Fibroblast of pulmonary artery (primary cell): ENCODE data around the gene TFEB.
A peak's percentile ranks its signal among the peaks of the same experiment; 100 is the strongest.

Experiments used
- DNase-seq: peaks from one replicate; pipeline ENCODE4 v3.0.0-alpha.2; 2010; ENCODE audit warnings: low read depth
- H3K4me3 ChIP-seq: replicated peaks from 2 replicates; pipeline ENCODE4 v1.5.1; 2011; ENCODE audit warnings: low read depth, mild to moderate bottlenecking, control low read depth, low read length, moderate library complexity
- TF ChIP-seq, protein P1 (sequence below): IDR thresholded peaks from 2 replicates; pipeline ENCODE4 v1.5.1; 2011; ENCODE audit warnings: mild to moderate bottlenecking, control low read depth, low read length, inconsistent platforms; ENCODE audit errors: missing control alignments

TFEB gene

DNA sequence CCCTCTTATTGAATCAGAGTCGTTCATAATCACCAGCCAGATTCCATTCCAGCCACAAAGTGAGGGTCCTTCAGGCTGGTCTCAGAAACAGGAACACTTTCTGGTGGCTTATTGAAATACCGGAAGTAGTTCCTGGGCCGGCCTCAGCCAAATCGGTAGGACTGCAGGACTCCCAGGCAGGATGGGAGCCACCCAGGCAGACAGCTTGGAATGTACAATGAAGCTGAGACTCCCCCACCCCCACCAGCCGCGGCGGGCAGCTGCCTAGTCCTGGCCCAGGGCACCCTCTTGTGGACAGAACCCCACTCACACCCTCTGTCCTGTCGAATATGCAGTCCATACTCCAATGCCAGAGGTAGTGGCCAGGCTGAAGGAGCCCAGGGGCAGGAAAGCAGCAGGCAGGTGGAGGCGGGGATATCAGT lies 53.3 kb downstream of the TFEB start:
- H3K4me3 ChIP-seq, result no peak overlapping the region
- TF ChIP-seq, protein P1, sequence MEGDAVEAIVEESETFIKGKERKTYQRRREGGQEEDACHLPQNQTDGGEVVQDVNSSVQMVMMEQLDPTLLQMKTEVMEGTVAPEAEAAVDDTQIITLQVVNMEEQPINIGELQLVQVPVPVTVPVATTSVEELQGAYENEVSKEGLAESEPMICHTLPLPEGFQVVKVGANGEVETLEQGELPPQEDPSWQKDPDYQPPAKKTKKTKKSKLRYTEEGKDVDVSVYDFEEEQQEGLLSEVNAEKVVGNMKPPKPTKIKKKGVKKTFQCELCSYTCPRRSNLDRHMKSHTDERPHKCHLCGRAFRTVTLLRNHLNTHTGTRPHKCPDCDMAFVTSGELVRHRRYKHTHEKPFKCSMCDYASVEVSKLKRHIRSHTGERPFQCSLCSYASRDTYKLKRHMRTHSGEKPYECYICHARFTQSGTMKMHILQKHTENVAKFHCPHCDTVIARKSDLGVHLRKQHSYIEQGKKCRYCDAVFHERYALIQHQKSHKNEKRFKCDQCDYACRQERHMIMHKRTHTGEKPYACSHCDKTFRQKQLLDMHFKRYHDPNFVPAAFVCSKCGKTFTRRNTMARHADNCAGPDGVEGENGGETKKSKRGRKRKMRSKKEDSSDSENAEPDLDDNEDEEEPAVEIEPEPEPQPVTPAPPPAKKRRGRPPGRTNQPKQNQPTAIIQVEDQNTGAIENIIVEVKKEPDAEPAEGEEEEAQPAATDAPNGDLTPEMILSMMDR, result peak; percentile 82
- peak; percentile 93 for DNase-seq

GRCh38 chr6:41680182-41680965 lies 55.0 kb downstream of the TFEB start:
- TF ChIP-seq, protein P1, result no peak
- DNase-seq, result no peak
- no peak overlapping the region for H3K4me3 ChIP-seq

DNA sequence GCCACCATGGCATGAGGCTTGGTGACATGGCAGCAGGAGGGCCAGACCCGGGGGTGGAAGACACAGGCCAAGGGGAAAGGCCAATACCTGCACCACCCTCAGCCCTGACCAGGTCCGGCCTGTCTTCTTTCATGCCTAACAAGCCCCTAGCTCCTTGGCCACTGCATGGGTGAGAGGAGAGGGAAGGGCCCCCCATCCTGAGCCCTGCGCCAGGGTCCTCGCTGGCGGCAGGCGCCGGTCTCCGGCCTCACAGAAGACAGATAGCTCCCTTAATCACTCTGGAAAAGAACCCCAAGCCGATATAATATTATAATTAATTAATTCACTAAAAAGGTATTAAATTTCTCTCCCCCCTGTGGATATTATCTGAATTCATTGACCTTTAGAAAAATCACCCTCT lies 55.7 kb downstream of the TFEB start:
- no peak overlapping the region for H3K4me3 ChIP-seq
- TF ChIP-seq, protein P1, result no peak
- no peak for DNase-seq

GRCh38 chr6:41678511-41679084 lies 56.8 kb downstream of the TFEB start:
- no peak for DNase-seq
- no peak overlapping the region for H3K4me3 ChIP-seq
- TF ChIP-seq, protein P1, result no peak

DNA sequence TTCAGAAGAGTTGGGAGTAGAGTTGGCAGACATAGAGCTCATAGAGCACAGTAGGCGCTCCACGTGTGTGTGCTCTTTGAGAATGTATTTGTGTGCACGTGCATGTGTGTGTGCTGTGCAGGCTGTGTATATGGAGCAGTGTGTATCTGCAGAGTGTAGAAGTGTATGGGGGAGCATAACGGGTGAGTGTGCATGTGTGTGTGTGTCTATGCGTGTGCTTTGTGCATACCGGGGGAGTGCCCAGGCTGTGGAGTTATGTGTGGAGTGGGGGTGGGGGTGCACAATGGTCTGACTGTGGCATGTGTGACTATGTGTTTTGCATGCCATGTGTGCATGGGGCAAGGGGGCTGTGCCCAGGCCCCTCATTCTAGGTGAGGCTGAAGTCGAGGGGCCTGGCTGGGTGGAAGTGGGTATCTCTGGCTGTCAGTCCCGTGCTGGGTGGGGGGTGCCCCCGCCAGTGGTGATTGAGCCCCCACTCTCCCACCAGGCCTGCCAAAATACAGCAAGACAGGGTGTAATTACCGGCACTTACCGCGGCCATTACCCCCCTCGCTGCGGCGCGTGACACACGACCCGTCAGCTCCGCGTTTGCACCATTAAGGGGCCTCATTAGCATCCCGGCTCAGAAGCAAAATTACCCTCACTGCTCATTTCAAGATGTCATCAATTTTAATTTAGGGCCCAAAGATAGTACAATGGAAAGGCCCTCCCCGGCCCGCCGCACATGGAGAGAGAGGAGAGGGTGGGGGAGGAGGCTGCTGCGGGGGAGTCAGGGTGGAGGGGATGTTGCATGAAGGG lies 58.1 kb downstream of the TFEB start:
- TF ChIP-seq, protein P1, result no peak
- no peak for DNase-seq
- H3K4me3 ChIP-seq, result no peak overlapping the region

- H3K4me3 ChIP-seq, result no peak overlapping the region
- TF ChIP-seq, protein P1, result no peak
- no peak for DNase-seq
These were observed 59.0 kb downstream of the TFEB start for GRCh38 chr6:41676431-41676830.
